ENCODE results near the gene HSD11B1L. TPM values are rescaled to one million over a fixed set of nuclear protein-coding genes. Genes with fewer than 3 reads are reported as not detected.
A peak's percentile ranks its signal among the peaks of the same experiment; 100 is the strongest.
"Not testable (repeated sequence)": the region's sequence is repeated elsewhere in the genome, so short reads cannot be mapped to it uniquely, and the experiment has no call there.

The HSD11B1L gene
- total RNA-seq, 1 donor from 2014 or later, result 14.9 TPM

DNA sequence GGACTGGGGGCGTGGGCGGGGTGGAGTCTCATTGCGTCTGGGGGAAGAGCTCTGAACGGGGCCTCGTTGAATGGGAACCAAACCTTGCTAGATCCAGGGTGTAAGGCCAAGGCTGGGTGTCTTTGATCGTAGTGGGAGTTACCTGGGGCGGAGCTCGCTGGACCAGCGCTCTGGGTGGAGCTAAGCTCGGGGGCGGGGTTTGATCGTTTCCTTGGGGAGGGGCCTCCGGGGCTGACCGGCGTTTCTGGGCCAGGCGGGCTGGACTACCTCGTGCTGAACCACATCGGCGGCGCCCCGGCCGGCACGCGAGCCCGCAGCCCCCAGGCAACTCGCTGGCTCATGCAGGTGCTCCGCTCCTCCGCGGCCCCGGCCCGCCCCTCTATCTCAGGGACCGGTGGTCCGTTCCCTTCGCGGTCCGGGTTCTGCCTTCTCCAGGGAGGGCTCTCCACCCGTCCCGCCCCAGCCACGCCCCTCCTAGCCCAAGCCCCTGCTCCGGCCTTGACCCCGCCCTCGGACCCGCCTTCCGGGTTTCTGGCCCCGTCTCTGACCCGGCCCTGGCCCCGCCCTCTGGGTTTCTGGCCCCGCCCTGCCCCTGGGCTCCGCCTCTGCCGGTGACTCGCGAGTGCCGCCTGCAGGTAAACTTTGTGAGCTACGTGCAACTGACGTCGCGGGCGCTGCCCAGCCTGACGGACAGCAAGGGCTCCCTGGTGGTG is 6.0 kb downstream of the HSD11B1L start:
- peak; percentile 92 for DNase-seq (ENCODE audit: low spot score)

GRCh38 chr19:5687360-5688198 is 6.8 kb downstream of the HSD11B1L start:
- DNase-seq (ENCODE audit: low spot score), result no peak

DNA sequence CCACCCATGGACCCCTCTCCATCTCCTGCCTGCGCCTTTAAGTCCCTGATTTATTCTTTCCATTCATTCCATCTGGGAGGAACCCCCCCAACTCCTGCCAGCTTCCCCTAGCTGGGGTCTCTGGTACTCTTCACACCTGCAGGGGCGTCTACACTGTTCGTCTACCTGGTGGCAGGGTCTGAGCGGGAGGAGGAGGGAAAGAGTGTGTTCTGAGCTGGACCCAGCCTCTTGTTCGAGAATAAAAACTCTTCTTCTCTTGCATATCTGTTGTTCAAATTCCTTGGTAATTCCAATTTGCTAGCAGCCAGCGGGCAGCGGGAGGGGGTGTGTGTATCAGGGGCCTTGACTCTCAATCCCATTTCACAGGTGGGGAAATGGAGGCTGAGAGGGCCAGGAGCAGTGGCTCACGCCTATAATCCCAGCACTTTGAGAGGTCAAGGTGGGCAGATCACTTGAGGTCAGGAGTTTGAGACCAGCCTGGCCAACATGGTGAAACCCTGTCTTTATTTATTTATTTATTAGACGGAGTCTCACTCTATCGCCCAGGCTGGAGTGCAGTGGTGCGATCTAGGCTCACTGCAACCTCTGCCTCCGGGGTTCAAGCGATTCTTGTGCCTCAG is 7.5 kb downstream of the HSD11B1L start:
- DNase-seq (ENCODE audit: low spot score), result not testable (repeated sequence)

DNA sequence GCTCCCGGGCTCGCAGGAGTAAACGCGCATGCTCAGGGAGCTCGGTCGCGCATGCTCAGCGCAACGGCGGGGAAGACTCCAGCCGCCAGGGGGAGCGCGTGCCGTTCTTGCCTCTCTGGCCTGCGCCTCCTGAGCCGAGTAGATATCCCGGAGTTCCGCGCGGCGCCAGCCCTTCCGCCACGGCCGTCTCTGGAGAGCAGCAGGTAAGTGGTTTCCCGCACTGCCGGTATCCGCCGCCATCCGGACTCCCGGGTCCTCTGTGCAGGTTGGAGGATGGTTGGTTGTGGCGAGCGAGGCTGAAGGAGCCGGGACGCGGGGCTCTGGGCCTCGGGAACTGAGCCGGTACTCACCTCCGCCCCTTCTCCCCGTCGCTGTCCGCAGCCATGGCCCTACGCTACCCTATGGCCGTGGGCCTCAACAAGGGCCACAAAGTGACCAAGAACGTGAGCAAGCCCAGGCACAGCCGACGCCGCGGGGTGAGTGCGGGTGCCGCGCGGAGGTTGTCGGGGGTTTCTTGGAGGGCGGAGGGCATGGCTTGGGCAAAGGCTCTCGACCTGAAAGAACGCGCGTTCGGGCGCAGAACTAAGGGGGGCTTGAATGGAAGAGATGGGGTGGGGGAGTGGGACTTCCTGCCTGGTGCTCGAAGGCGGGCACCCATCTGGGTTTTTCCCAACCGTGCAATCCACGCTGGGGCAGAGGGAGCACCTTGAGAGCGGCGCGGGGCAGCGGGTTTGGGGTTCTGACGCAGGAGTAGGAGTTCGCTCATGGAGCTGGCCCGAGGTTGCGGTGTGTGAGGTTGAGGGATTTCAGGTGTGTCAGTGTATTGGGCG is 9.5 kb downstream of the HSD11B1L start, which contains the start of gene RPL36:
Gene RPL36 (plus strand): TSS at position 171 of the 830 bp plus-strand sequence. CDS start 213 bp downstream, at position 384.
- peak; percentile 98 for DNase-seq (ENCODE audit: low spot score)

DNA sequence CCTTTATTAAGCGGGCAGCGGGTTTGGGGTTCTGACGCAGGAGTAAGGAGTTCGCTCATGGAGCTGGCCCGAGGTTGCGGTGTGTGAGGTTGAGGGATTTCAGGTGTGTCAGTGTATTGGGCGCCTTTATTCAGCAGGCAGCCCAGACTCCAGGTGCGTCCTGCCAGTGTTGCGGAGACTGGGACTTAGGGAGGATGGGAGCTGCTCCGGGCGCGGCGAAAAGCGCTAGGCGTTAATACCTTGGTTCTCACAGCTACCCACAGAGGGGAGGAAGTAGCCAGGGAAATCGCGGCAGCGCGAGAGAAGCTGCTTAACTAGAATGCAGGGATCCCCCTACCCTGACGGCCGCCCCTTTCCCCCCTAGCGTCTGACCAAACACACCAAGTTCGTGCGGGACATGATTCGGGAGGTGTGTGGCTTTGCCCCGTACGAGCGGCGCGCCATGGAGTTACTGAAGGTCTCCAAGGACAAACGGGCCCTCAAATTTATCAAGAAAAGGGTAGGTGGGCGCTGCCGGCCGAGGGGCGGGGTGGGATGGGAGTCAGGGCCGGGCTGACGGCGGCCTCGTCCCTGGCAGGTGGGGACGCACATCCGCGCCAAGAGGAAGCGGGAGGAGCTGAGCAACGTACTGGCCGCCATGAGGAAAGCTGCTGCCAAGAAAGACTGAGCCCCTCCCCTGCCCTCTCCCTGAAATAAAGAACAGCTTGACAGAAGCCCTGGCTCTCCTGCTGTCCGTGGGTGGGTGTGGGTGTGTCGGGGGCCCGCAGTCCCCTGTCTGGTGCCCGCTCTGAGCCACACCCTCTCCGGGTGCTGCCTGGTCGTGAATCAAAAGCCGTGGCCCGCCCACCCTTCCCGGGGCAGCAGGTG is 10.4 kb downstream of the HSD11B1L start:
- DNase-seq (ENCODE audit: low spot score), result peak; percentile 56

DNA sequence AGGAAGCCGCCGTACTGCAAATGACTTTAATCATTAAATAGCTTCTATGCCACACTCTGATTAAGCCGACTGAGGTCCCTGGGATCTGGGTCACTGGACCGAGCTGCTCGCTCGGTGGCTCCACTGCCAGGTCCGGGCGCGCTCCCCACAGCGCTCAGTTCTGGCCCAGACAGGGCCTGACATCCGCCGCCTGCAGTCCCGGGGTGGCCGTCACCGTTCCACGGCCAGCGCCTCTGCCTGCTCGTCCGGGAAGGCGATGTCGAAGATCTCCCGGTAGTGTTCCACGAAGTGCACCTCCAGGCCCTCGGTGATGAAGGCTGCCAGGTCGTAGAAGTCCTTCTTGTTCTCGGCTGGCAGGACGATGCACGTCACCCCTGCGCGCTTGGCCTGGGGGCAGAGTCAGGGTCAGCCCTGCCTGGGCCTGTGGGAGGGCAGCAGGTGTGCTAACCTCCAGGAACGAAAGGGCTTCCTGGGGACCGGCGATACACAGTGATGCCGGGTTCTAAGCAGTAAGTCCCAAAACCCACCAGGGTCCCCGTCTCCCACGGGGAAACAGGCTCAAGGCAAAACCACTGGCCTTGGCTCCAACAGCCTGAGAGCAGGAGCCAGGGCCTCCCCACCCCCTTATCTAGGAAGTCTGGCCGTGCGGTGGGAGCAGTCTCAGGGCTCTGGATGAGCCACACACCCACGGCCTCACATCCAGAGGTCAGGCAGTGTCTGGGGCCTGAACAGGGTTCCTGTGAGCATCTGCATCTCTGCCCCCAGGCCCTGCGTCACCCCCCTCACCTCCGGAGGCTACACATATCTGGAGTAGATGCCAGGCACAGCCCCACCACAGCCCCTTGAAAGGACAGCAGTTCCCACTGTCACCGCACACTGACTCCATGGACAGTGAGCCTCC is 11.2 kb downstream of the HSD11B1L start:
- DNase-seq (ENCODE audit: low spot score), result no peak

DNA sequence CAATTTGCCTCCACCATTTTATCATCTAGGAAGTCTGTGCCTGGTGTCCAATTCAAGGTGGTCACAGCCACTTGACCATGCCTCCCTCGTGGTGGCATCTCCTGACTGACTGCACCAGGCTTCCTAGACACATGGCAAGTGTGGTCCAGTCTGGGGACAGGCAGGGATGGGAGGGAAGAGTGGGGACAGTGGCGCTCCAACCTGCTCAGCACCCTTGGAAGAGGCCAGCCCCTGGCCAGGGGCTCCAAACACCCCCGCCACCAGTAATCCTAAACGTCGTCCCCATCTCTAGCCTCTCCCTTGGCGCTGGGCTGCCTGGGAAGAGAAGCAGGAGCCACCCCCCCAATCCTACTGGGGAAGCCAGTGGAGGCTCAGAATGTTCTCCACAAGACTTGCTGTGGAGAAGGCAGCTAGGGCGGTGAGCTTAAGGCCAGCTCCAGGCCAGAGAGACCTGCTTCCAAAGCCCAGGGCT is 11.9 kb downstream of the HSD11B1L start:
- no peak for DNase-seq (ENCODE audit: low spot score)

DNA sequence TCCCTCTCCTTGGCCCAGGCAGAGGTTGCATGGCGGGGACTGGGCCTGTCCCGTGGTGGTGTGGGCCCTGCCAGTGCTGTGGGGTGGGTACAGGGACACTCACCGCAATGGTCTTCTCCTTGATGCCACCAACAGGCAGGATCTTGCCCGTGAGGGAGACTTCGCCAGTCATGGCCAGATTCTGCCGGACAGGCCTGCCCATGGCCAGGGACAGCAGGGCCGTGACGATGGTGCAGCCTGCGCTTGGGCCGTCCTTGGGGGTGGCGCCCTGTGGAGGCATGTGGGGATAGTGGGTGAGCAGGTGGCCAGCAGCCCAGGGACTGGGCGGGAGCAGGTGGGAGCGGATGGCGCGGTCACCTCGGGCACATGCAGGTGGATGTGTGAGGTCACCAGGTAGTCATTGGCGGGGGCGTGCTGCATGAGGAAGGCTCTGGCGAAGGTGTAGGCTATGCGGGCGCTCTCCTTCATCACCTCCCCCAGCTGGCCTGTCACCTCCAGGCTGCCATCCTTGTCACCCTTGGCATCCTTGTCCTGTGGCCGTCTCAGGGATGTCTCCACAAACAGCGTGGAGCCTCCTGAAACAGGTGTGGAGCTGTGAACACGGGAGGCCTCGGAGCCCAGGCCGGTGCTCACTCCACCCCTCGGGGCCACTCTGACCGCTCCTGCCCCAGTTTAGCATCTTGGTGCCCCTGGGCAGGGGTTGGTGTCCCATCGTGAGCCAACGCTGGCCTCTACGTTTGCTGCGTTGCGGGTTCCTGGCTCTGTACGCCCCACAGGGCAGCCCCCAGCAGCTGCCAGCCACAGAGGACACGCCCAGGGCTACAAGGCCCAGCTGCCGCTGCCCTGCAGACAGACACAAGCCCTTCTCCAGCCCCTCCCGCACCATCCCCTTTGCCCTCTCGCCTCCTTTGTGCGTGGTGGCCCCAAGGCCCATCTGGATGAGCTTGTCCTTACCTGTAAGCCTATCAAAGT is 12.7 kb downstream of the HSD11B1L start:
- no peak for DNase-seq (ENCODE audit: low spot score)

DNA sequence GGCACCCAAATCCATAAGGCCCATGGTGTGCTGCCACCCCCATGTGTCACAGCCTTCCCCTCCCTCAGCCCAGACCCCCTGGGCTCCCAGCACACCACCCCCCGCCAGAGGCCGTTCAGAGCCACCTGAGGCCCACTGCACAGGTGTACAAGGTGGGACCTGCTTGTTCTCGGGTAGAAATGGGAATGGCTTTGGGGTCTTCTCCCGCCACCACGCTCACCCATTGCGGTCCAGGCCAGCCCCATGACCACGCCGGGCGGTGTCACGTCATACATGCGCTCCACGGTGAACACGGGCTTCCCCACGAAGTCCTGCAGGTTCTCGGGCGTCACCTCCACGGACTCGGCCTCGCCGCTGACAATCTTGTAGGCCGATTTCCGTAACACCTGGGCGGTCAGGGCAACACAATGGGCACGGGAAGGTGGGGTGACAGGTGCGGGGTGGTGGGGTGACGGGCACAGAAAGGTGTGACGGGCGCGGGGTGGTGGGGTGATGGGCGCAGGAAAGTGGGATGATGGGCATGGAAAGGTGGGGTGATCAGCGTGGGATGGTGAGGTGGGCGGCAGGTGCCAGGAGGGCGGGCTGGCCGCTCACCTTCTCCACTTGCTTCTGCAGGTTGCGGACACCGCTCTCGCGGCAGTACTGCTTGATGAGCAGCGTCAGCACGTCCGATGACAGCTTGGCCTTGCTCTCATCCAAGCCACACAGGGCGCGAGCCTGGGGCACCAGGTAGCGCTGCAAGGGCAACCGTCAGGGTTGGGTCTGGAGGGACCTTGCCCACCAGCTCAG is 13.5 kb downstream of the HSD11B1L start:
- no peak for DNase-seq (ENCODE audit: low spot score)

GRCh38 chr19:5694956-5695648 is 14.3 kb downstream of the HSD11B1L start:
- no peak for DNase-seq (ENCODE audit: low spot score)

DNA sequence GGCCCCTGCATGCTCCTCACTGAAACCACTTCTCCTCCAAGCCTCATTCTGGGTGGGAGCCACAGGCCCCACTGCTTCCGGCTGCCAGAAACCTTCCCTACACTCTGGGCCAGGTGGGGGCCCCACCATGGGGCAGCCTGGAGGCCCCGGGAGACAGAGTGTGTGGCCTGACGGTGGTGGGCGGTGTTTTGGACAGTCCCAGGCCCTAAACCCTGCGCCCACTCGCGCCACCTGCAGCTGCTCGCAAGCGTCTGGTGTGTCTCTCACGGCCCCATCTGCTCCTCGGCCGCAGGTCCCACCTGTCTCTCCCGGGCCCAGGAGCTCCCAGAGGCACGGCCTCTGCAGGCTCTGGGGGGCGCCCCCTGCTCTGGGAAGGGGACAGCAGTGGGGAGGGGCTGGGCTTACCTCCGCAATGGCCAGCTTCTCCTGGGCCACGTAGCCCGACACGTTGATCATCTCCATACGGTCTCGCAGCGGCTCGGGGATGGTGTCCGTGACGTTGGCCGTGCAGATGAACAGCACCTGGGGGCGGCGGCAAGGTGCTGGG is 14.9 kb downstream of the HSD11B1L start:
- DNase-seq (ENCODE audit: low spot score), result no peak

DNA sequence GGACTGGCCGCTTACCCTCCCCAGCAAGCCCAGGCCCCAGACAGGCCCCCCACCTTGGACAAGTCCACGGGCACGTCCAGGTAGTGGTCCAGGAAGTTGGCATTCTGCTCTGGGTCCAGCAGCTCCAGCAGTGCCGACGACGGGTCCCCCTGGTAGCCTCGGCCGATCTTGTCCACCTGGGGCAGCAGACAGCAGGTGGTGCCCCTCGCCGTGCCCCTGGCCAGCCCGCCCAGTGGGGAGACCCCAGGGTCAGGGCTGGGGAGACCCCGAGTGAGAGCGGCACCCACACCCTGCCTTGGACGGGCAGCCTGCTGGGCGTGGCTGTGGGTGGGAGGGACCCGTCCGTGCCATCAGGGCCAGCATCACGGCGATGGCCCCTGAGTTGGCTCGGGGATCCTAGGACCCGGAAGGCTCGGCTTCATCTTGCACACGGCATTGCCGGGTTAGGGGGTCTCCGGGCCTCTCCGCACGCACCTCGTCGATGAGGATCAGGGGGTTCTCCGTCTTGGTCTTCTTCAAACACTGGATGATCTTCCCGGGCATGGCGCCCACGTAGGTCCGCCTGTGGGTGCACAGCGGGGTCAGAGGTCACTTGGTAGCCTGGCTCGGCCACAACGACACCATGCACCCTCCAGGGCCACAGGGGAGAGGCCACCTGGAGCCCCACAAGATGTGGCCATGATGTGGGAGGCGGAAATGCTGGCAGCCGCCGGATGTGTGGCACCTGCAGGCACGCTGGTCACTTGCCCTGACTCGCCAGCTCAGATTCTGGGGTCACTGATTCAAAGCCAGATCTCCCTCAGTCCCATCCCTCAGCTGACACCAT is 15.6 kb downstream of the HSD11B1L start:
- no peak for DNase-seq (ENCODE audit: low spot score)

- DNase-seq (ENCODE audit: low spot score), result no peak
Measured at GRCh38 chr19:5697022-5697889, 16.4 kb downstream of the HSD11B1L start.

DNA sequence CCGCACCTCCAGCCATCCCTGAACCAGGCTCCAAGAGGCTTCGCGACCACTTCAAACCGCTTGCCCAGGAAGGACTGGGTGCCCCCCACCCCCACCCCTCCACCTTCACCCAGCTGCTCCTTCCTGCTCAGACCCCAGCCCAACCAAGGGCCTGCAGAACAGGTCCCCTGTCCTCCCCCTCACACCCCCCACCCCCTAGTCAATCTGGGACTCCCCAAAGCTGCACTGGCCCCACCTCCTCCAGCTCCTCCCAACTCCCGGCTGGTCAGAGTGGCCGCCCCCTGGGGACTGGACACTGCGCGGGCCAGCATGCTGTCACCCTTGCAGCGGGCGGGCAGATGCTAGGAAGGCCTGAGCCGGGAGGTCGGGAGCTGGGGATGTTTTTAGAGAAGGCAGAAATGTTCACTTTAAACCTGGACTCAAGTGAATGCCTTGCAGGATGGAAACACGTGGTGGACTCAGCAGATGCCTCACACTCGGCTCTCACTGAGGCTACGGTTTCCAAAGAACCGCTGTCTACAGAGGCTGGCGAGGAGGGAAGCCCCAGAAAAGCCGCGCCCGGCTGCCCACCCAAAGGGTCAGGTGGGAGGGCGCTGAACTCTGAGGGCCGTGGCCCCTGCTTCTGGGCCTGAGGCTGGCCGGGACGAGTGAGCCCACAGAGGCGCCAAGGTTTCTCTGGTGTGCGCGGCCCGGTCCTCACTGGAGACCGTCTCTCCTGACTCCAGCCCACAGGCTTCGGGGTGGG is 17.2 kb downstream of the HSD11B1L start:
- no peak for DNase-seq (ENCODE audit: low spot score)
